K562 (cell line): ENCODE results near the gene MCIDAS. TPM values are rescaled to one million over a fixed set of nuclear protein-coding genes. Genes with fewer than 3 reads are reported as not detected.

Experiments
- BRD9 ChIP-seq: fragments of 450-650 bp; IDR thresholded peaks from 2 replicates; pipeline ENCODE4 v1.6.1; 2018; ENCODE audit warnings: low read depth; ENCODE audit not compliant: partially characterized antibody
- CBFB ChIP-seq: sonication (generic); formaldehyde crosslinking; IDR thresholded peaks from 2 replicates; pipeline ENCODE4 v1.4.0; 2020; ENCODE audit warnings: mild to moderate bottlenecking, missing genetic modification reagents
- KDM1A ChIP-seq, 2 experiments: fragments of 450-650 bp; IDR thresholded peaks; 2 replicates each; pipeline ENCODE4 v1.6.1; 2016; ENCODE audit warnings: mild to moderate bottlenecking in 2 of 2
- KDM2B ChIP-seq: fragments of 250-450 bp; sonication (Bioruptor Pico); IDR thresholded peaks from 2 replicates; pipeline ENCODE4 v1.8.0; 2021; ENCODE audit warnings: mild to moderate bottlenecking, moderate library complexity
- PCBP1 ChIP-seq: fragments of 200-400 bp; formaldehyde crosslinking; IDR thresholded peaks from 2 replicates; pipeline ENCODE4 v1.6.1; 2018; ENCODE audit warnings: mild to moderate bottlenecking, low read depth, low read length; ENCODE audit not compliant: poor library complexity, severe bottlenecking
- SOX6 ChIP-seq: fragments of 450-650 bp; IDR thresholded peaks from 2 replicates; pipeline ENCODE4 v1.6.1; 2014; ENCODE audit warnings: mild to moderate bottlenecking
- SP2 ChIP-seq: IDR thresholded peaks from 2 replicates; pipeline ENCODE4 v1.6.1; 2011; ENCODE audit warnings: mild to moderate bottlenecking, low read depth, low read length, moderate library complexity; ENCODE audit not compliant: poor library complexity, severe bottlenecking; ENCODE audit errors: extremely low read depth
- SUPT5H ChIP-seq: fragments of 450-650 bp; IDR thresholded peaks from 2 replicates; pipeline ENCODE4 v1.6.1; 2016
- ZNF165 ChIP-seq: fragments of 250-450 bp; sonication (Bioruptor Pico); IDR thresholded peaks from 2 replicates; pipeline ENCODE4 v1.4.0; 2020; ENCODE audit warnings: borderline replicate concordance
- ZNF445 ChIP-seq: fragments of 250-450 bp; sonication (Bioruptor Pico); IDR thresholded peaks from 2 replicates; pipeline ENCODE4 v1.4.0; 2020; ENCODE audit warnings: low read depth, mild to moderate bottlenecking, moderate library complexity
- polyA plus RNA-seq, 8 experiments: library from polyadenylated mRNA; depleted of rRNA in 4 of 8; stranded (reverse) in 5 of 8; unstranded in 3 of 8; fragments of >200 nt; fragmentation: Nextera tagmentation in 2 of 8; fragmentation: Illumina TruSeq in 1 of 8; extraction: Ambion mirVana in 2 of 8; extraction: Trizol in 1 of 8; gene quantifications; 2 replicates each; pipeline versions ENCODE4 v1.2.1 to v1.2.3, GENCODE V29; 2011 to 2014; ENCODE audit warnings: inconsistent platforms in 1 of 8, missing spikeins in 1 of 8
- total RNA-seq, 7 experiments: library from RNA; depleted of rRNA in 6 of 7; stranded (reverse); fragments of >200 nt in 6 of 7; fragmentation: Illumina TruSeq in 2 of 7; extraction: Trizol in 2 of 7; gene quantifications; 2 replicates each; pipeline versions ENCODE4 v1.2.1 to v1.2.3, GENCODE V29; 2011 to 2021; ENCODE audit warnings: low replicate concordance in 1 of 7
- TF ChIP-seq, protein P1 (sequence below): fragments of 450-650 bp; formaldehyde crosslinking; IDR thresholded peaks from 2 replicates; pipeline ENCODE4 v1.4.0; 2022; ENCODE audit warnings: missing genetic modification characterization
- TF ChIP-seq, protein P2 (sequence below): sonication (generic); formaldehyde crosslinking; IDR thresholded peaks from 2 replicates; pipeline ENCODE4 v1.8.0; 2022; ENCODE audit warnings: mild to moderate bottlenecking, missing genetic modification reagents
- TF ChIP-seq, protein P3 (sequence below): fragments of 250-450 bp; sonication (Bioruptor Pico); IDR thresholded peaks from 2 replicates; pipeline ENCODE4 v1.5.0; 2022; ENCODE audit warnings: mild to moderate bottlenecking
- TF ChIP-seq, protein P4 (sequence below): fragments of 250-450 bp; sonication (Bioruptor Pico); IDR thresholded peaks from 2 replicates; pipeline ENCODE4 v1.8.0; 2021; ENCODE audit warnings: mild to moderate bottlenecking, moderate library complexity

MCIDAS gene
- total and polyA plus RNA-seq, 9 of the 15 experiments (the other 6 are each of a cell fraction or from before 2014, with no cell fraction given): 0.07 to 1.5 (median 0.69) TPM

- TF ChIP-seq, protein P1, sequence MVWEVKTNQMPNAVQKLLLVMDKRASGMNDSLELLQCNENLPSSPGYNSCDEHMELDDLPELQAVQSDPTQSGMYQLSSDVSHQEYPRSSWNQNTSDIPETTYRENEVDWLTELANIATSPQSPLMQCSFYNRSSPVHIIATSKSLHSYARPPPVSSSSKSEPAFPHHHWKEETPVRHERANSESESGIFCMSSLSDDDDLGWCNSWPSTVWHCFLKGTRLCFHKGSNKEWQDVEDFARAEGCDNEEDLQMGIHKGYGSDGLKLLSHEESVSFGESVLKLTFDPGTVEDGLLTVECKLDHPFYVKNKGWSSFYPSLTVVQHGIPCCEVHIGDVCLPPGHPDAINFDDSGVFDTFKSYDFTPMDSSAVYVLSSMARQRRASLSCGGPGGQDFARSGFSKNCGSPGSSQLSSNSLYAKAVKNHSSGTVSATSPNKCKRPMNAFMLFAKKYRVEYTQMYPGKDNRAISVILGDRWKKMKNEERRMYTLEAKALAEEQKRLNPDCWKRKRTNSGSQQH (CRISPR knock-in tag): no peak
- TF ChIP-seq ZNF165 (CRISPR knock-in tag) (no peak), PCBP1 (no peak), CBFB (CRISPR knock-in tag) (no peak), BRD9 (no peak), SUPT5H (no peak), SOX6 (peak; percentile 17; the same call in 1 of the 2 replicates), ZNF445 (no peak), SP2 (no peak), KDM2B (no peak), KDM1A (IDR thresholded peaks at IDR 0.05) (no peak)
- TF ChIP-seq, protein P2, sequence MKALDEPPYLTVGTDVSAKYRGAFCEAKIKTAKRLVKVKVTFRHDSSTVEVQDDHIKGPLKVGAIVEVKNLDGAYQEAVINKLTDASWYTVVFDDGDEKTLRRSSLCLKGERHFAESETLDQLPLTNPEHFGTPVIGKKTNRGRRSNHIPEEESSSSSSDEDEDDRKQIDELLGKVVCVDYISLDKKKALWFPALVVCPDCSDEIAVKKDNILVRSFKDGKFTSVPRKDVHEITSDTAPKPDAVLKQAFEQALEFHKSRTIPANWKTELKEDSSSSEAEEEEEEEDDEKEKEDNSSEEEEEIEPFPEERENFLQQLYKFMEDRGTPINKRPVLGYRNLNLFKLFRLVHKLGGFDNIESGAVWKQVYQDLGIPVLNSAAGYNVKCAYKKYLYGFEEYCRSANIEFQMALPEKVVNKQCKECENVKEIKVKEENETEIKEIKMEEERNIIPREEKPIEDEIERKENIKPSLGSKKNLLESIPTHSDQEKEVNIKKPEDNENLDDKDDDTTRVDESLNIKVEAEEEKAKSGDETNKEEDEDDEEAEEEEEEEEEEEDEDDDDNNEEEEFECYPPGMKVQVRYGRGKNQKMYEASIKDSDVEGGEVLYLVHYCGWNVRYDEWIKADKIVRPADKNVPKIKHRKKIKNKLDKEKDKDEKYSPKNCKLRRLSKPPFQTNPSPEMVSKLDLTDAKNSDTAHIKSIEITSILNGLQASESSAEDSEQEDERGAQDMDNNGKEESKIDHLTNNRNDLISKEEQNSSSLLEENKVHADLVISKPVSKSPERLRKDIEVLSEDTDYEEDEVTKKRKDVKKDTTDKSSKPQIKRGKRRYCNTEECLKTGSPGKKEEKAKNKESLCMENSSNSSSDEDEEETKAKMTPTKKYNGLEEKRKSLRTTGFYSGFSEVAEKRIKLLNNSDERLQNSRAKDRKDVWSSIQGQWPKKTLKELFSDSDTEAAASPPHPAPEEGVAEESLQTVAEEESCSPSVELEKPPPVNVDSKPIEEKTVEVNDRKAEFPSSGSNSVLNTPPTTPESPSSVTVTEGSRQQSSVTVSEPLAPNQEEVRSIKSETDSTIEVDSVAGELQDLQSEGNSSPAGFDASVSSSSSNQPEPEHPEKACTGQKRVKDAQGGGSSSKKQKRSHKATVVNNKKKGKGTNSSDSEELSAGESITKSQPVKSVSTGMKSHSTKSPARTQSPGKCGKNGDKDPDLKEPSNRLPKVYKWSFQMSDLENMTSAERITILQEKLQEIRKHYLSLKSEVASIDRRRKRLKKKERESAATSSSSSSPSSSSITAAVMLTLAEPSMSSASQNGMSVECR: no peak
- TF ChIP-seq, protein P3, sequence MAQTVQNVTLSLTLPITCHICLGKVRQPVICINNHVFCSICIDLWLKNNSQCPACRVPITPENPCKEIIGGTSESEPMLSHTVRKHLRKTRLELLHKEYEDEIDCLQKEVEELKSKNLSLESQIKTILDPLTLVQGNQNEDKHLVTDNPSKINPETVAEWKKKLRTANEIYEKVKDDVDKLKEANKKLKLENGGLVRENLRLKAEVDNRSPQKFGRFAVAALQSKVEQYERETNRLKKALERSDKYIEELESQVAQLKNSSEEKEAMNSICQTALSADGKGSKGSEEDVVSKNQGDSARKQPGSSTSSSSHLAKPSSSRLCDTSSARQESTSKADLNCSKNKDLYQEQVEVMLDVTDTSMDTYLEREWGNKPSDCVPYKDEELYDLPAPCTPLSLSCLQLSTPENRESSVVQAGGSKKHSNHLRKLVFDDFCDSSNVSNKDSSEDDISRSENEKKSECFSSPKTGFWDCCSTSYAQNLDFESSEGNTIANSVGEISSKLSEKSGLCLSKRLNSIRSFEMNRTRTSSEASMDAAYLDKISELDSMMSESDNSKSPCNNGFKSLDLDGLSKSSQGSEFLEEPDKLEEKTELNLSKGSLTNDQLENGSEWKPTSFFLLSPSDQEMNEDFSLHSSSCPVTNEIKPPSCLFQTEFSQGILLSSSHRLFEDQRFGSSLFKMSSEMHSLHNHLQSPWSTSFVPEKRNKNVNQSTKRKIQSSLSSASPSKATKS: no peak
- TF ChIP-seq, protein P4, sequence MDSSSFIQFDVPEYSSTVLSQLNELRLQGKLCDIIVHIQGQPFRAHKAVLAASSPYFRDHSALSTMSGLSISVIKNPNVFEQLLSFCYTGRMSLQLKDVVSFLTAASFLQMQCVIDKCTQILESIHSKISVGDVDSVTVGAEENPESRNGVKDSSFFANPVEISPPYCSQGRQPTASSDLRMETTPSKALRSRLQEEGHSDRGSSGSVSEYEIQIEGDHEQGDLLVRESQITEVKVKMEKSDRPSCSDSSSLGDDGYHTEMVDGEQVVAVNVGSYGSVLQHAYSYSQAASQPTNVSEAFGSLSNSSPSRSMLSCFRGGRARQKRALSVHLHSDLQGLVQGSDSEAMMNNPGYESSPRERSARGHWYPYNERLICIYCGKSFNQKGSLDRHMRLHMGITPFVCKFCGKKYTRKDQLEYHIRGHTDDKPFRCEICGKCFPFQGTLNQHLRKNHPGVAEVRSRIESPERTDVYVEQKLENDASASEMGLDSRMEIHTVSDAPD (CRISPR knock-in tag): no peak
These were observed 54.0 kb downstream of the MCIDAS start, which contains the start of gene CDC20B (continued) for GRCh38 chr5:55172937-55173686.
